SHP77 (cell line): ENCODE measurements around the gene LRRC72.

Source experiments
- DNase-seq, 2 experiments: peaks; one replicate each; lab custom pipeline; 2025; lab: John Stamatoyannopoulos, UW

Gene LRRC72

GRCh38 chr7:16627236-16627635, 100.6 kb downstream of the LRRC72 start:
- no peak for DNase-seq

- no peak for DNase-seq
Measured at GRCh38 chr7:16630654-16631053, 104.0 kb downstream of the LRRC72 start.
